Measurements from ENCODE around the gene MAGI2.

Gene MAGI2

DNA sequence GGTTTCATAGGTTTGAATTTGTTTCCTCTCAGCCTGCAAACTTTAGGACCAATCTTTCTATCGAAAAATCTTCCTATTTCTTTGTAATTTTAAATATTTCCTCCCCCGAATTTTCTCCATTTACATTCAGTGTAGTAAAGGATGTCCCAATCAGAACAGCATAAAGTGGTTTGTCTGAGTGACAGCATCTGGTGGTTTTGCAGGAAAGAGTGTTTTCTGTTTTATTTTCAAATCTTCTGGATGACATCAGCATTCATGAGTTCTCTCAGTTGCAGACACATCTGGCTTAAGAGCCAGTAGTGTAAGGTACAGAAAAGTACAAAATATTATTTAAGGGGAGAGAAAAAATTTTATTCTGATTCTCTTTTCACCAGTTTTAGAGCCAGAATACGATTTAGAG is 1020.0 kb downstream of the MAGI2 start:
- H3K27me3 ChIP-seq = no peaks in the 10 kb centered on the region
- TF ChIP-seq, protein P1, sequence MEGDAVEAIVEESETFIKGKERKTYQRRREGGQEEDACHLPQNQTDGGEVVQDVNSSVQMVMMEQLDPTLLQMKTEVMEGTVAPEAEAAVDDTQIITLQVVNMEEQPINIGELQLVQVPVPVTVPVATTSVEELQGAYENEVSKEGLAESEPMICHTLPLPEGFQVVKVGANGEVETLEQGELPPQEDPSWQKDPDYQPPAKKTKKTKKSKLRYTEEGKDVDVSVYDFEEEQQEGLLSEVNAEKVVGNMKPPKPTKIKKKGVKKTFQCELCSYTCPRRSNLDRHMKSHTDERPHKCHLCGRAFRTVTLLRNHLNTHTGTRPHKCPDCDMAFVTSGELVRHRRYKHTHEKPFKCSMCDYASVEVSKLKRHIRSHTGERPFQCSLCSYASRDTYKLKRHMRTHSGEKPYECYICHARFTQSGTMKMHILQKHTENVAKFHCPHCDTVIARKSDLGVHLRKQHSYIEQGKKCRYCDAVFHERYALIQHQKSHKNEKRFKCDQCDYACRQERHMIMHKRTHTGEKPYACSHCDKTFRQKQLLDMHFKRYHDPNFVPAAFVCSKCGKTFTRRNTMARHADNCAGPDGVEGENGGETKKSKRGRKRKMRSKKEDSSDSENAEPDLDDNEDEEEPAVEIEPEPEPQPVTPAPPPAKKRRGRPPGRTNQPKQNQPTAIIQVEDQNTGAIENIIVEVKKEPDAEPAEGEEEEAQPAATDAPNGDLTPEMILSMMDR (IDR thresholded peaks at IDR 0.05) = no peak
- H3K27ac ChIP-seq = no peak overlapping the region
- no peak overlapping the region for H3K4me3 ChIP-seq (ENCODE audit: low read depth in 1 of 2, low read length in 1 of 2)
- no peaks in the 10 kb centered on the region for H3K4me1 ChIP-seq (ENCODE audit: control insufficient read depth in 1 of 2, insufficient read depth in 1 of 2, low read depth in 1 of 2, low read length in 1 of 2)
- H3K36me3 ChIP-seq = no peaks in the 10 kb centered on the region
- H3K9me3 ChIP-seq = no peaks in the 10 kb centered on the region

DNA sequence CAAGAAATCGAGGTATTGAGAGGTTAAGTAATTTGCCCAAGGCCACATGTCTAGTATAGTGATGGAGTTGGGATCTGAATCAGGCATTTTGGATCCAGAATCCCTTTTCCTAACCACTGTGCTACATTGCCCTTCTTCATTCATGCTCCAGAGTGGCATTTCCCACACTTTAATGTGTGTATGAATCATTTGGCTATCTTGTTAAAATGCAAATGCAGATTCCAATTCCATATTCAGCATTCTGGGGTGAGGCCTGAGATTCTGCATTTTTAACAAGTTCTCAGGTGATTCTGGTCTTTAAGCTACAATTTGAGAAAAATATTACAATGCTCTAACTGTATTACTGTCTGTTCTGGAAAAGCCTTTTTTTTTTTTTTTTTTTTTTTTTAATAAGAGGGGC is 1023.6 kb downstream of the MAGI2 start:
- Histone ChIP-seq H3K27me3 (no peaks in the 10 kb centered on the region), H3K27ac (no peak overlapping the region), H3K36me3 (no peaks in the 10 kb centered on the region), H3K9me3 (no peaks in the 10 kb centered on the region), H3K4me1 (ENCODE audit: control insufficient read depth in 1 of 2, insufficient read depth in 1 of 2, low read depth in 1 of 2, low read length in 1 of 2) (no peaks in the 10 kb centered on the region), H3K4me3 (ENCODE audit: low read depth in 1 of 2, low read length in 1 of 2) (no peak overlapping the region)
- TF ChIP-seq, protein P1 (IDR thresholded peaks at IDR 0.05) = no peak

DNA sequence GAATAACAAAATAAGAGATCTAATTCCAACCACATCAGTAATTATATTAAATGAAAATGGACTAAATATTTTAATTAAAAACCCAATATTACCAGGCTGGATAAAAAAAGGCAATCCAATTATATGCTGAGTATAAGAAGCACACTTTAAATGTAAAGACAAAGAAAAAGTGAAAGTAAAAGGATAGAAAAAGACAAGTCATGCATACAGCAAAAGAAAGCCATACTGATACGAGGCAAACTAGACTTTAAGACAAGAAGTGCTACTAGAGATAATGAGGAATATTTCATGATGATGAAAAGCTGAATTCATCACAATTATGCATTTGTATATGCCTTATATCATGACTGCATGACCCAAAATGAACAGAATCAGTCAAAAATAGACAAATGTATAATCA is 1026.3 kb downstream of the MAGI2 start:
- H3K9me3 ChIP-seq = no peaks in the 10 kb centered on the region
- no peak overlapping the region for H3K4me3 ChIP-seq (ENCODE audit: low read depth in 1 of 2, low read length in 1 of 2)
- H3K27me3 ChIP-seq = no peaks in the 10 kb centered on the region
- no peaks in the 10 kb centered on the region for H3K36me3 ChIP-seq
- TF ChIP-seq, protein P1 (IDR thresholded peaks at IDR 0.05) = no peak
- H3K4me1 ChIP-seq (ENCODE audit: control insufficient read depth in 1 of 2, insufficient read depth in 1 of 2, low read depth in 1 of 2, low read length in 1 of 2) = no peaks in the 10 kb centered on the region
- no peak overlapping the region for H3K27ac ChIP-seq

DNA sequence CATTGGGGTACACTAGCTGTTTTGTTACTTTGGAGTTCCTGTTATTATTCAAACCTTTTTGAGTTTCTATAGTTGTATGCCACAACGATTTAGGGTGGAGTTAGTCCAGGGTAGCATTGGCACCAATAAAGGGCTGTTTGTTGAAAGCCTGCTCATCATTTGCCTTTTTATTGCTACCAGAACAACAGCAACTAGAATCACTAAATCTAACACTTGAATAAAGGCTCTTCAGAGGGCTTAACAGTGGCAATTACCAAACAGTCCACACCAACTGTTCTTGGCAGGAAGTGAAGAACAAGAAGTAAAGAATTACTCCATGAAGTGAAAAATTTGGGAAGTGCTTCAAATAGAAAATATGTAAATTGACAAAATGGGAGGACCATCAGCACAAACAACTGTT is 1033.5 kb downstream of the MAGI2 start:
- TF ChIP-seq, protein P1 (IDR thresholded peaks at IDR 0.05) = no peak
- H3K4me3 ChIP-seq (ENCODE audit: low read depth in 1 of 2, low read length in 1 of 2) = no peak overlapping the region
- no peak overlapping the region for H3K27ac ChIP-seq

DNA sequence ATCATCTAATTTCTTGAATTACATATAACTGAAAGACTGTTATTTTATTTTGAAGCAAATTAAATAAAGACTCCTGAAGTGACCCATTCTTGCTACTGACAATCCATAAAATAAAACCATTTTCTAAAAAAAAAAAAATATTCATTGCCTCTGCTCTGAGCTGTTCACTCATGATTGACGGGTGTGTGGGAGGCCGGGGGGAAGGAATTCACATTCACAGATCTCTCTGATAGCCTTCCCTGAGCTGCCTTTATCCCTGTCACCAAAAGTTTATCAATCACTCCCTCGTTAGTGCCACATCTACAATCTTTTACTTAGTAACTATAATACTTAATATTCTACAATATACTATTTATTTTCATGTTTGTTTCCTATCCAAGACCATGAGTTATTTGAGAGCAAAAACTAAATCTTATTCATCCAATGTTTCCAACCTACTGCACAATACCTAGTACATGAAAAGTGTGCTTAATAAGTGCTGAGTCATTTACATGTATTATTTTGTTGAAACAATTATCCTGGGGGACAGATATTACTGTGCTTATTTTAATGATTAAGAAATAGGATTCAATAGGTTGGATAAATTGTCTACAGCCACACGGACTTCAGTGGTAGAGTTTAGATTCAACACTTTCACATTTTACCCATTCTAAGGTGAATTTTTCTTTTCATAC is 1036.2 kb downstream of the MAGI2 start:
- Histone ChIP-seq H3K4me3 (ENCODE audit: low read depth in 1 of 2, low read length in 1 of 2) (no peak overlapping the region), H3K9me3 (no peaks in the 10 kb centered on the region), H3K27ac (no peak overlapping the region), H3K27me3 (no peaks in the 10 kb centered on the region), H3K36me3 (no peaks in the 10 kb centered on the region), H3K4me1 (ENCODE audit: control insufficient read depth in 1 of 2, insufficient read depth in 1 of 2, low read depth in 1 of 2, low read length in 1 of 2) (no peaks in the 10 kb centered on the region)
- TF ChIP-seq, protein P1 (IDR thresholded peaks at IDR 0.05) = no peak

More for the DNA sequence above, 1033.5 kb downstream of the MAGI2 start:
- Histone ChIP-seq H3K36me3 (no peaks in the 10 kb centered on the region), H3K4me1 (ENCODE audit: control insufficient read depth in 1 of 2, insufficient read depth in 1 of 2, low read depth in 1 of 2, low read length in 1 of 2) (no peaks in the 10 kb centered on the region), H3K27me3 (no peaks in the 10 kb centered on the region), H3K9me3 (no peaks in the 10 kb centered on the region)

All from neutrophil (primary cell).